Measurements from ENCODE around the gene ARMC5. TPM values are rescaled to one million over a fixed set of nuclear protein-coding genes. Genes with fewer than 3 reads are reported as not detected.

Gene ARMC5
- total RNA-seq, 3 donors from 2014 or later: 5.3 to 7.2 (median 6.9) TPM

DNA sequence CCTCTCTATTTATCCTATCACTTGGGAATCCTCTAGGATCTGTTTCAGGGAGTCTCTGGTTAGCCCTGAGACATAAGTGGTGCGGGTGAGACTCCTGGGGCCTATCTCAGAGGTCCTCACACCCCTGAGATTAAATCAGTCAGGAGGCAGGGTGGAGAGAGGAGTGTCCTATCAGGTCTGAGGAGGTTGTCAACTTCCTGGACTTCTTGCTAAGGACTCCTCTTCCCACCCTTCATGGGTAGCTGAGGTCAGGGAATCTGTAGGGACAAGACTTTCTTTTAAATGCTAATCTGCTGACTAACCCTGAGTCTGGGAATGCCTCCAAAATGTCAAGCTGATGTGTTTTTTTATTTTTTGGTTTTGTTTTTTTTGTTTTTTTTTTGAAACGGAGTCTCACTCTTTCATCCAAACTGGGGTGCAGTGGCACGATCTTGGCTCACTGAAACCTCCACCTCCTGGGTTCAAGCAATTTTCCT is 6.6 kb upstream of the ARMC5 start:
- Histone ChIP-seq H3K9me3 (no peaks in the 10 kb centered on the region), H3K4me1 (peaks cover under 1 to 25% of the 10 kb centered on the region in 2 donors), H3K27ac (peak overlapping the region; percentile 61 to 85), H3K27me3 (no peaks in the 10 kb centered on the region), H3K36me3 (no peaks in the 10 kb centered on the region), H3K4me3 (no peak overlapping the region)
- no peak for TF ChIP-seq POLR2A (IDR thresholded peaks at IDR 0.05)
- TF ChIP-seq POLR2AphosphoS5 (IDR thresholded peaks at IDR 0.05): peak in 1 of 3 donors; percentile 10
- intact Hi-C loops (cut with DNase I; ENCODE audit: low total_unique reads): no loop called here
- DNase-seq (ENCODE audit: low spot score in 2 of 2): no peak

DNA sequence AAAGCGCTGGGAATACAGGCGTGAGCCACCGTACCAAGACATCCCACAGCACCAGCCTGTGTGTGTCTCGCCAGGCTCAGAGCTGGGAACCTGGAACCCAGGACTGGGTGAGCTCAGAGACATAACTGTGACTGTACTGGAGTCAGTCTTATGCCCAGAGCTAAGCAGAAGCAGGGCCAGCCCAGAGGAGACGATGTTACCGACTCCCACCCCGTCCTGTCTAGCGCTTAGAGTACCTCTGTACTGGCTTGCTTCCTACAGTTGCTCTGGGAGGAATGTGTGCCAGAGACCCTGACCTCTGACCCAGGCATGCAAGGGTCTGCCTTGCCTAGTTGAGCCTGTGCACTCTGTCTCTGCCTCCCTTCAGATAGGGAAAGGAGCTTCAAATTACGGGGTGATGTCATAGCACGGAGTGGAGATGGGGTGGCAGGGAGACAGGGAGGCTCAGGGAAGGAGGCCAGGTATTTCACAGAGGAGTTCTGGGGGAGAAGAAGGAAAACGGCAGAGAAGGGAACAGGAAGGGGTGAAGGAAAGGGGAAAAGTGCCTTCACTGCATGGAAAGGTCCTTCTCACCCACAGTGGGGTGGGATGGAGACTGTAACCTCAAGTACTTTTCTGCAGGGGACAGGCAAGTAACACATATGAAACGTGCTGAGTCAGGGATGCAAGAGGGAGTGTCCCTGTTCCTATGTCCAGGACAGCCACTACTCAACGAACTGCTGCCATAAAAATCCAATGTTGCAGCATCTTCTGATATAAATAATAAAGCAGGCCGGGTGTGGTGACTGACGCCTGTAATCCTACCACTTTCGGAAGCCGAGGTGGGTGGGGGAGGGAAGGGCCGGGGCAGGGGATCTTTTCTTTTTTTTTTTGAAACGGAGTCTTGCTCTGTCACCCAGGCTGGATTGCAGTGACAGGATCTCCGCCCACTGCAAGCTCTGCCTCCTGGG is 5.8 kb upstream of the ARMC5 start:
- no peak for DNase-seq (ENCODE audit: low spot score in 2 of 2)
- Histone ChIP-seq H3K27ac (peak overlapping the region; percentile 61 to 77), H3K36me3 (no peaks in the 10 kb centered on the region), H3K9me3 (no peaks in the 10 kb centered on the region), H3K4me1 (peaks cover 5 to 28% of the 10 kb centered on the region in 2 donors), H3K4me3 (no peak overlapping the region), H3K27me3 (no peaks in the 10 kb centered on the region)
- intact Hi-C loops (cut with DNase I; ENCODE audit: low total_unique reads): no loop called here
- TF ChIP-seq POLR2AphosphoS5 (IDR thresholded peaks at IDR 0.05): no peak
- TF ChIP-seq, protein P1, sequence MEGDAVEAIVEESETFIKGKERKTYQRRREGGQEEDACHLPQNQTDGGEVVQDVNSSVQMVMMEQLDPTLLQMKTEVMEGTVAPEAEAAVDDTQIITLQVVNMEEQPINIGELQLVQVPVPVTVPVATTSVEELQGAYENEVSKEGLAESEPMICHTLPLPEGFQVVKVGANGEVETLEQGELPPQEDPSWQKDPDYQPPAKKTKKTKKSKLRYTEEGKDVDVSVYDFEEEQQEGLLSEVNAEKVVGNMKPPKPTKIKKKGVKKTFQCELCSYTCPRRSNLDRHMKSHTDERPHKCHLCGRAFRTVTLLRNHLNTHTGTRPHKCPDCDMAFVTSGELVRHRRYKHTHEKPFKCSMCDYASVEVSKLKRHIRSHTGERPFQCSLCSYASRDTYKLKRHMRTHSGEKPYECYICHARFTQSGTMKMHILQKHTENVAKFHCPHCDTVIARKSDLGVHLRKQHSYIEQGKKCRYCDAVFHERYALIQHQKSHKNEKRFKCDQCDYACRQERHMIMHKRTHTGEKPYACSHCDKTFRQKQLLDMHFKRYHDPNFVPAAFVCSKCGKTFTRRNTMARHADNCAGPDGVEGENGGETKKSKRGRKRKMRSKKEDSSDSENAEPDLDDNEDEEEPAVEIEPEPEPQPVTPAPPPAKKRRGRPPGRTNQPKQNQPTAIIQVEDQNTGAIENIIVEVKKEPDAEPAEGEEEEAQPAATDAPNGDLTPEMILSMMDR (IDR thresholded peaks at IDR 0.05): no peak
- TF ChIP-seq POLR2A (IDR thresholded peaks at IDR 0.05): no peak

DNA sequence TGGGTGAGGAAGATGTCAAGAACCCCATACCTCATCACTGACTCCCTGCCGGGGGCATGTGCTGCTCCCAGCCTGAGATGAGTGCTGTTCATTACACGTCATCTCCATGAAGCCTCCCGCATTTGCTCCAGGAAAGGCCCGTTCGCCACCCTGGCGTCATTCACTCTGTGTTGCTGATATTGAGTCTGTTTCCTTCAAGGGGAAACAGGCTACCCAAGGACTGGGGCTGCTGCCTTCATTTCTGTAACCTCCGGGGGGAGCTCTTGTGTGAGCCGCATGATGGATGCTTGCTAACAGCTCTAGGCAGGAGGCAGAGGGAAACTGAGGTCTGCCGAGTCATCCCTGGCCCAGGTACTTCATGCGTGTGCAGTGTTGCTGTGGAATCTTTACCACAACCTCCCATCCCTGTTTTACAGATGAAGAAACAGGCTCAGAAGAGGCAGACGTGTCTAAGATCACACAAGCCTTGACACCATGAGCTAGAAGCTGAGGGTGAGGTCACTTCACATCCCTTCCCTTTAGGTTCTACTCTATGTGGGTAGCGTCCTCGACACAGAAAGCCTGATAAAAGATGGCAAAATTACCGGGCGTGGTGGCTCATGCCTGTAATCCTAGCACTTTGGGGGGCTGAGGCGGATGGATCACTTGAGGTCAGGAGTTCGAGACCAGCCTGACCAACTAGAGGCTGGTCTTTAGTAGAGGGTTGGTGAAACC is 3.5 kb upstream of the ARMC5 start:
- Histone ChIP-seq H3K4me1 (peaks cover 5 to 28% of the 10 kb centered on the region in 2 donors), H3K9me3 (no peaks in the 10 kb centered on the region), H3K36me3 (no peaks in the 10 kb centered on the region), H3K4me3 (no peak overlapping the region), H3K27ac (no peak overlapping the region), H3K27me3 (no peaks in the 10 kb centered on the region)
- DNase-seq (ENCODE audit: low spot score in 2 of 2): no peak
- TF ChIP-seq, protein P1 (IDR thresholded peaks at IDR 0.05): no peak
- no peak for TF ChIP-seq POLR2A (IDR thresholded peaks at IDR 0.05)
- no peak for TF ChIP-seq POLR2AphosphoS5 (IDR thresholded peaks at IDR 0.05)
- intact Hi-C loops (cut with DNase I; ENCODE audit: low total_unique reads): no loop called here

DNA sequence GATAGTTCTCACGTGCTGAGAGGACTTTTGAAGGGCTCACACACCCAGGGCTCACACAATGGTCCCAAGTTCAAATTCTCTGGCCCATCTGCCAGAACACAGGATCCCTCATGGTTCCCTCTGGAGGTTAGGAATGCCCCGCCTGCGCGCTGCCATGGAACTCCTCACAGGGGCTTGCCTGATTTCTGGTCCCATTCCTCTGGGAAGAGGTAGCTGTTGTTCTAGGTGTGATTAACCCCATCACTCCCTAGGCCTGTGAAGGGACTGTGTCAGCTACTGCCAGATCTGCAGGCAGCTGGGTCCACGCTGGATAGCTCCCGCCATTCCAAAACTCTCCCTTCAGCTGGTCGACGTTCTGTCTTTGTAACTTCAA is 2.3 kb upstream of the ARMC5 start:
- Histone ChIP-seq H3K9me3 (no peaks in the 10 kb centered on the region), H3K27ac (peak overlapping the region in 1 of 2 donors; percentile 16), H3K4me3 (peak overlapping the region in 1 of 3 donors; percentile 81), H3K27me3 (no peaks in the 10 kb centered on the region), H3K36me3 (no peaks in the 10 kb centered on the region), H3K4me1 (peaks cover 5 to 21% of the 10 kb centered on the region in 2 donors)
- intact Hi-C loops (cut with DNase I; ENCODE audit: low total_unique reads): no loop called here
- no peak for DNase-seq (ENCODE audit: low spot score in 2 of 2)
- TF ChIP-seq POLR2AphosphoS5 (IDR thresholded peaks at IDR 0.05) (no peak), POLR2A (IDR thresholded peaks at IDR 0.05) (no peak)
- TF ChIP-seq, protein P1 (IDR thresholded peaks at IDR 0.05): no peak

DNA sequence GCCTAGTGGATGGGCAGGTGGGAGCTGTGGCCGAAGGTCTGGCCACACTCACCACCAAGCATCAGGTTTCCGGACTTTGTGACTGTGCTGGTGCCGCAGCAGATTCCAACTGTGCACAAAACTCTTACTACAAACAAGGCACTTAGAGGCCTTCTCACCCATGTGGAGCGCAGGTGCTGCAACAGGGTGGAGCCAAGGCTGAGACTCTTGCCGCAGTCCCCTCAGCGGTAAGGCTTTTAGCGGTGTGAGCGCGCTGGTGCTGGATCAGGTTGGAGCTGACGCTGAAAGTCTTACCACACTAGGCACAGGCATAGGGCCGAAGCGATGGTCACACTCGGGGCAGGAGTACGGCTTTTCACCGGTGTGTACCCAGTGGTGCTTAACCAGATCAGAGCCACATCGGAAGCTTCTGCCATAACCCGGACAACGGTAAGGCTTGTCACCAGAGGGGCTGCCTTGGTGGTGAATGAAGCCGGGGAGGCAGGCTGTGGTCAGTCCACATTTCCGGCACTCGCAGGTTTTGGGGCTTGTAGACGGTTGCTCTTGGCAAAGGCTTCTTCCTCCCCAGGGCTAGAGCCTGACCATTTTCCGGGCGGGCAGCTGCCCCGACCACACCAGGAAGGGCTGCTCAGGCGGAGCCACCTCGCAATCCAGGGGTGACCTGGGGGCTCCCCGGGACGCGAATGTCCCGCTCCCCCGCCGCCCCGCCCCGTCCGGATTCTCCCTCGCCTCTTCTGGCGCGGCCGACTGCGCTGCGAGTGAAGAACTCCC is 1.0 kb upstream of the ARMC5 start:
- no peak for TF ChIP-seq POLR2A (IDR thresholded peaks at IDR 0.05)
- TF ChIP-seq POLR2AphosphoS5 (IDR thresholded peaks at IDR 0.05): no peak
- TF ChIP-seq, protein P1 (IDR thresholded peaks at IDR 0.05): no peak
- peak overlapping the region; percentile 81 to 88 (median 83) for H3K4me3 ChIP-seq
- no peaks in the 10 kb centered on the region for H3K36me3 ChIP-seq
- H3K9me3 ChIP-seq: no peaks in the 10 kb centered on the region
- peaks cover 5 to 16% of the 10 kb centered on the region in 2 donors for H3K4me1 ChIP-seq
- intact Hi-C loops (cut with DNase I; ENCODE audit: low total_unique reads): no loop called here
- DNase-seq (ENCODE audit: low spot score in 2 of 2): peak in 1 of 2 donors; percentile 59
- no peaks in the 10 kb centered on the region for H3K27me3 ChIP-seq
- H3K27ac ChIP-seq: peak overlapping the region; percentile 99 to 100
